ENCODE measurements around the gene ADAP1. TPM values are rescaled to one million over a fixed set of nuclear protein-coding genes. Genes with fewer than 3 reads are reported as not detected.
"Not testable (repeated sequence)": the region's sequence is repeated elsewhere in the genome, so short reads cannot be mapped to it uniquely, and the experiment has no call there.

The ADAP1 gene, protein sequence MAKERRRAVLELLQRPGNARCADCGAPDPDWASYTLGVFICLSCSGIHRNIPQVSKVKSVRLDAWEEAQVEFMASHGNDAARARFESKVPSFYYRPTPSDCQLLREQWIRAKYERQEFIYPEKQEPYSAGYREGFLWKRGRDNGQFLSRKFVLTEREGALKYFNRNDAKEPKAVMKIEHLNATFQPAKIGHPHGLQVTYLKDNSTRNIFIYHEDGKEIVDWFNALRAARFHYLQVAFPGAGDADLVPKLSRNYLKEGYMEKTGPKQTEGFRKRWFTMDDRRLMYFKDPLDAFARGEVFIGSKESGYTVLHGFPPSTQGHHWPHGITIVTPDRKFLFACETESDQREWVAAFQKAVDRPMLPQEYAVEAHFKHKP
- polyA plus RNA-seq (ENCODE audit: insufficient read length), result 3.2 TPM

- DNase-seq (ENCODE audit: low read depth), result no peak
Observed at GRCh38 chr7:954330-955238, at the start of gene ADAP1. Gene ADAP1 (minus strand): TSS chr7:954680. CDS start chr7:954477, 203 bp downstream.

GRCh38 chr7:1002445-1002844, 48.0 kb upstream of the ADAP1 start:
- DNase-seq (ENCODE audit: low read depth), result not testable (repeated sequence)

DNA sequence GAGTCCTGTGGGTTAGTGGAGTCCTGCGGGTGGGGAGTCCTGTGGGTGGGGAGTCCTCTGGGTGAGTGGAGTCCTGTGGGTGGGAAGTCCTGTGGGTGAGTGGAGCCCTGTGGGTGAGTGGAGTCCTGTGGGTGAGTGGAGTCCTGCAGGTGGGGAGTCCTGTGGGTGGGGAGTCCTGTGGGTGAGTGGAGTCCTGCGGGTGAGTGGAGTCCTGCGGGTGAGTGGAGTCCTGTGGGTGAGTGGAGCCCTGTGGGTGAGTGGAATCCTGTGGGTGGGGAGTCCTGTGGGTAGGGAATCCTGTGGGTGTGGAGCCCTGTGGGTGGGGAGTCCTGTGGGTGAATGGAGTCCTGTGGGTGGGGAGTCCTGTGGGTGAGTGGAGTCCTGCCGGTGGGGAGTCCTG, 47.5 kb upstream of the ADAP1 start:
- not testable (repeated sequence) for DNase-seq (ENCODE audit: low read depth)

DNA sequence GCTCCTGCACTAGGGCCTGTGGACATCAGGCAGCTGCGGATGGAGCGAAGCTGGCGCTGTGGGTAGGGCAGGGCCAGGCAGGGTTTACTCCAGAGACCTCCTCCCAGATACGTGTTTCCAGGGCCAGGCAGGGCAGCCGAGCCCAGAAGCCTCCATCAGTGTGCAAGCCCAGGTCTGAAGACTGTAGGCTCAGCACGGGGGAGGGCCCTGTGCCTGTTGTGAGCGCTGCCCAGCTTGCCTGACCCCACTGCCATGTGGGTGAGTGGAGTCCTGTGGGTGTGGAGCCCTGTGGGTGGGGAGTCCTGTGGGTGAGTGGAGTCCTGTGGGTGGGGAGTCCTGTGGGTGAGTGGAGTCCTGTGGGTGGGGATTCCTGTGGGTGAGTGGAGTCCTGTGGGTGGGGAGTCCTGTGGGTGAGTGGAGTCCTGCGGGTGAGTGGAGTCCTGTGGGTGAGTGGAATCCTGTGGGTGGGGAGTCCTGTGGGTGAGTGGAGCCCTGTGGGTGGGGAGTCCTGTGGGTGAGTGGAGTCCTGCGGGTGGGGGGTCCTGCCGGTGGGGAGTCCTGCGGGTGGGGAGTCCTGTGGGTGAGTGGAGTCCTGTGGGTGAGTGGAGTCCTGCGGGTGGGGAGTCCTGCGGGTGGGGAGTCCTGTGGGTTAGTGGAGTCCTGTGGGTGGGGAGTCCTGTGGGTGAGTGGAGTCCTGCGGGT, 46.7 kb upstream of the ADAP1 start:
- DNase-seq (ENCODE audit: low read depth), result not testable (repeated sequence)

DNA sequence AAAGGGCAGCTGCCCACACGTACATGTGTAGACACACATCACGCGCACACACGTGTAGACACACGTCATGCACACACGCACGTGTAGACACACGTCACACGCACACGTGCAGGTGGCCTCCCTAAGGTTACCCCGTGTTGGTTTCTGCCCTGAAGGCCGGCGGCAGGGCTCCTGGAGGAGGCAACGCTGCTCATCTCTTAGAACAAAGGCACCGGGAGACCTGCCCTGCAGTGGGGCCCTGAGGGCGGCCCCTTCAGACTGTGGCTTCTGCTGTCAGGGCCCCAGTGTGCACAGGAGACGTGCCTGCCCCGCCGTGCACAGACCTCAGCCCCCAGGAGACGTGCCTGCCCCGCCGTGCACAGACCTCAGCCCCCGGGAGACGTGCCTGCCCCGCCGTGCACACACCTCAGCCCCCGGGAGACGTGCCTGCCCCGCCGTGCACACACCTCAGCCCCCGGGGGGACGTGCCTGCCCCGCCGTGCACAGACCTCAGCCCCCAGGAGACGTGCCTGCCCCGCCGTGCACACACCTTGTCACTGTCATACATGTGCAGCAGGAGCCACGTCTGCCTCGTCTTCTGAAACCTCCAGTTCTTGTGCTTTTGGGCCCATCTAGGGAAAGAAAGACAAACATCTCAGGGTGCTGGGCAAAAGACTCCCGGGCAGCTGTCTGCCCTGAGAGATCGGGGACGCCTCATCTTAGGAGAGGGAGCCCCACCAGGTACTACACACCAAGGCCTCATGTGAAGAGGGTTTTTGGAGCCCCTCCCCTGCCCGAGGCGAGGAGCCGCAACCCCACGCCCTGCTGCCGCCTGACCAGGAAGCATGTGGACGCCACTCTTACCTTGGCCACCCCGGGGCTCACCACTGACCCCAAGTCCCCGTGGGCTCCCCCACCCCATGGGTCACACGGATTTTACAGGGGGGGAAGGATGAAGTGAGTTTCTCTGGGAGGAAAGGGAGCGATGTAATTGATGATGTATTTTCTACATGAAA, 45.8 kb upstream of the ADAP1 start:
- no peak for DNase-seq (ENCODE audit: low read depth)

GRCh38 chr7:999149-999879, 44.8 kb upstream of the ADAP1 start:
- no peak for DNase-seq (ENCODE audit: low read depth)

GRCh38 chr7:997404-998395, 43.2 kb upstream of the ADAP1 start:
- DNase-seq (ENCODE audit: low read depth), result no peak

DNA sequence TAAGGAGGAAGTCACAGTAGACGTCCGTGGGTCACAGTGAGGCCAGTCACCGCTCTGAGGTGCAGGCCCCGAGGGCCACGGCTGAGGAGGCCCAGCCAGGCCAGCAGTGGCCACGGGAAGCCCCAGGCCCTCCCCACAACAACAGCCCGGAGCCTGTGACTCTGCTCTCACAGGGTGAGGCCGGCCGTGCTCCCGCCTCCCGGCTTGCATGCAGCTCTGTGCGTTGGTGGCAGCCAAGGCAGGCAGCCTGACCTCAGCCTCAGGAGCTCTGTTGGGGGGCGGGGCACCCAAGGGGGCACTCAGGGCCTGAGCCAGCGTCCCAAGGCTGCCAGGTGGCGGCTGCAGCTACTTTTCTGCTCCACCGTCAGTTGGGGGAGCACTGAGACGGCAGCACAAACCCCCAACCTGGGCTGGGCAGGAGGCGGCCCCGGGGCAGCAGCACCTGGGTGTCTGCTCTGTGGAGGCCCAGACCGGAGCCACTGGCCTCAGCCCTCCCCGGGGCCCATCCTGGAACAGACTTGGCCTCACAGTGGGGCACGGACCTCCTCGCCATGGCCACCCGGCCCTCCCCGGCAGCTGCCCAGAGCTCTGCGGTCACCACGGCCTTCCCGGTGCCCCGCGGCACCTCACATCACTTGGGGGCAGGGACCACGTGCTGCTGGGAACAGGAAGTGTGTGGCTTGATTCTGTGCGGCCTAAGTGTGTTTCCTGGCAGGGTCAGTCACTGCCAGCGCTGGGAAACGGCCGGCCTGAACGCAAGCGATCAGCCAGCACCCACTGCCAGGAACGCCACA, 41.8 kb upstream of the ADAP1 start:
- no peak for DNase-seq (ENCODE audit: low read depth)

DNA sequence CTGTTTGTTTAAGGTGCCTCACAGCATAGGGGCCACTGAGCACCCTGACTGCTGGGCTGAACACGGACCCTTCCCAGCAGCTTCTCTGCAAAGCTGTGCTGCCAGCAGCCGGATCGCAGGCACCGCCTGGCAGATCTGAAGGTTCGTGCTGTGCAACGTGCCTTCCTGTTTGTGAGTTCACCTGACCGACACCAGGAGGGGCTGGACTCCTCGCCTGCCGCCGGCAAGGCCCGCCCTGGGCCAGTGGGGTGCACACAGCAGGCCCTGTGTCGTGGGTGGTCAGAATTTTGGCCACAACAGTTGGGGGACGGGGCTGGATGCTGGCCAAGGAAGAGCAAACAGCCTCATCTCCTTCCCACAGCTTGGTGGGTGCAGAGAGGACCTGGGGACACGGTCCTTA, 41.1 kb upstream of the ADAP1 start:
- no peak for DNase-seq (ENCODE audit: low read depth)

GRCh38 chr7:994592-995308, 40.3 kb upstream of the ADAP1 start:
- DNase-seq (ENCODE audit: low read depth), result no peak

- peak; percentile 83 for DNase-seq (ENCODE audit: low read depth)
Observed at GRCh38 chr7:992709-993607, 38.5 kb upstream of the ADAP1 start.

DNA sequence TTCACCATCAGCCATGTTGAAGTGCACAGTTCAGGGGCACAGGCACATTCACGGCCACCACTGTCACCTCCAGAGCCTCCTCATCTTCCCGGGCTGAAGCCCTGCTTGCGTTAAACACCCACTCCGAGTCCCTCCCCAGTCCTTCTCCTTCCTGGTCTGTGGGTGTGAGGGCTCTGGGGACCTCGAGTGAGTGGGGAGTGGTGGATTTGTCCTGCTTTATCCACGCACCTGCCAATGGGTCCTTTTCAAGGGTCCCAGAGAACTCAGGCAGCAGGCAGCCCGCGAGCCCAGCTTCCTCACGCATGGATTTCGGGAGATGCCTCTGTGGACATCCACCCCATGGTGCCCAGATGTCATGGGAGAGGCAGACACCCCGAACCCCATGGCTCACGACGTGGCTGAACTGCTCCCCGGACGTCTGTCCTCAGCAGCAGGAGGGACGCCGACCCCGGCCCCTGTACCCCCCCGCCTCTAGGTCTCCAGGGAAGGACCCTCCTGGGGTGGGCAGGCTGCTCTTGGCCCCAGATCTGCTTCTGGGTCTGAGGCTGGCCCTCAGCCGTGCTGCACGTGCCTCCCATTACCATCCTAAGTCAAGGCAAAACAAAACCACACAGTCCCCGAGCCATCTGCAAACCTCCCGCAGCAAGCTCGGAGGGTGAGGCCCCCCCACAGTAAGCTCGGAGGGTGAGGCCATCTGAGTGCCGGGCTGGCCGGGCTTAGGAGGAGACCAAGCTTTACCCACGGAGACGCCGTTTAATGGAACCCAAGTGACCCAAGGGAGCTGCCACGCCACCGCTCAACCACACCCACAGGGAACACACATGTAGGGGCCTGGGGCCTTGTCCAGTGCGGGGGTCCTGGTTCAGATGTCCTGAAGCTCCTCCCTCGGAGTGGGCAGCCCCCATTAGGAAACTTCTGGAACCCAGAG, 37.5 kb upstream of the ADAP1 start:
- no peak for DNase-seq (ENCODE audit: low read depth)

GRCh38 chr7:990933-991728, 36.7 kb upstream of the ADAP1 start:
- DNase-seq (ENCODE audit: low read depth), result no peak

- DNase-seq (ENCODE audit: low read depth), result no peak
Observed at GRCh38 chr7:990352-990932, 36.0 kb upstream of the ADAP1 start.
